ENCODE measurements around the gene C1orf105.

C1orf105 gene

DNA sequence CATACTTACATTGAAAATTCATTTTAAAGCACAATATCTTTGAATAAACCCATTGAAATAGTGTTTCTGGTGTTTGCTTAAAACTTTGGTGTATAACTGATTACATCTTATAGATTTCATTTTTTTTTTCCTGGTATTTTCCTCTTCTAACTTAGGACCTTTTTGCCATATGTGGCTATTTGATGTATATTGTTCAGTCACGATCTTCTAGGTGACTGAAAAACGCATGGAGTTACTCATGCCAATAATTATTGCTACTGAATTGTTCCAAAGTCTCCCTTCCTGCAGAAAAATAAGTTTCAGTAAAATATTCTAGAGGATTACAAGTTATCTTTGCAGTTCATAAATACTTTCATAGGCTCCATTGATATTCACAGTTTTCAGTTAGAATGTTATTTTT lies 22.9 kb upstream of the C1orf105 start:
- no peak for FAIRE-seq

DNA sequence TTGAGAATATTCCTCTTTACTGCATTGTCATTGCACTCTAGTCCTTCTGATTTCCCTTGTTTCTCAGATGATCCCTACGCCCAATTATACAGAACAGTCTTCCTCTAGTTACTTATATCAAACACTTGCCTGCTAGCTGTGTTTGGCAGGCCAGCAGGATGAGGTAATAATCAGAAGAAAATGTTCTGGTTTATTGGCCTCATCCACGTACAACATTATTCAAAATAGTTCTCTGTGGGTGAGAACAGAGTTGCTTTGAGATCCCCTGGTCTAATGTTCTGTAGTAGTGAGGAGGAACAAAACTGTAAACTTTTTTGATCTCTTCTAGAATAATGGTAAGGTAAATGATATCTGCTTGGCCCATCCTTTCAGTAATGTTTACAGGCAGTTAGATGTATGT lies 22.3 kb upstream of the C1orf105 start:
- no peak for FAIRE-seq

DNA sequence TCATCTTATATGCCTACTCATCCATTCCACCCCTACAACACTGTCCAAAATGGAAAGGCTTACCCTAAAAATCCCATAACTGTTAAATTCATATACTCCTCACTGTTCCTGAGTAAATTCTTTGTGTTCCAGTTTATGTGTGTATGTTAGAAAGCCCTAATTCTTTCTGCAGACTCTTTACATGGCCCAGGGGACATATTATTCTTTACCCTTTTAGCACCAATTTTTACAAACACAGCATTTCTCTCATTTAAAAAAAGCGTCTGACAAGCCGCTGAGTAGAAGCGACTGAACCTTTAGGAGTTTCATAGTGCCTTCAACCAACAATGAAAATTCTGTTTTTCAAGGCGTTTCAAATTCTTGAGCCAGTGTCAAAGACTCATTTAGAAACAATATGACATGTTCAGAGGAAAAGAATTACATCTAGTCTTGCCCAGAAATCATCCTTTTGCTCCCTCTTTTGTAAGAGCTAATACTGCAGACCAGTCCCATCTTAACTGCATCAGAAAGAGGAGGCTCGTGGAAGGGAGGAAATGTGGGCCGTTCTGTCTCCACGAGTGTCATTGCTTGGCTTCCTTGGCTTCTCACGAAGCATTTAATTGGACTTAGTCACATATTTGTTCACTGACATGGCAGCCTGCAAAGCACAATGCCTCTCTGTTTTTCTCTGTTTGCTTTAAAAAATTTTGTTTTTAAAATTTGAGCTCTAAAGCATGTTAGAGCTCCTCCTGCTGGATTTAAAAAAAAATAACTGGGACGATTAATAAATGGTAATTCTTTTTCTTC lies 21.3 kb upstream of the C1orf105 start:
- FAIRE-seq = peak; percentile 100

DNA sequence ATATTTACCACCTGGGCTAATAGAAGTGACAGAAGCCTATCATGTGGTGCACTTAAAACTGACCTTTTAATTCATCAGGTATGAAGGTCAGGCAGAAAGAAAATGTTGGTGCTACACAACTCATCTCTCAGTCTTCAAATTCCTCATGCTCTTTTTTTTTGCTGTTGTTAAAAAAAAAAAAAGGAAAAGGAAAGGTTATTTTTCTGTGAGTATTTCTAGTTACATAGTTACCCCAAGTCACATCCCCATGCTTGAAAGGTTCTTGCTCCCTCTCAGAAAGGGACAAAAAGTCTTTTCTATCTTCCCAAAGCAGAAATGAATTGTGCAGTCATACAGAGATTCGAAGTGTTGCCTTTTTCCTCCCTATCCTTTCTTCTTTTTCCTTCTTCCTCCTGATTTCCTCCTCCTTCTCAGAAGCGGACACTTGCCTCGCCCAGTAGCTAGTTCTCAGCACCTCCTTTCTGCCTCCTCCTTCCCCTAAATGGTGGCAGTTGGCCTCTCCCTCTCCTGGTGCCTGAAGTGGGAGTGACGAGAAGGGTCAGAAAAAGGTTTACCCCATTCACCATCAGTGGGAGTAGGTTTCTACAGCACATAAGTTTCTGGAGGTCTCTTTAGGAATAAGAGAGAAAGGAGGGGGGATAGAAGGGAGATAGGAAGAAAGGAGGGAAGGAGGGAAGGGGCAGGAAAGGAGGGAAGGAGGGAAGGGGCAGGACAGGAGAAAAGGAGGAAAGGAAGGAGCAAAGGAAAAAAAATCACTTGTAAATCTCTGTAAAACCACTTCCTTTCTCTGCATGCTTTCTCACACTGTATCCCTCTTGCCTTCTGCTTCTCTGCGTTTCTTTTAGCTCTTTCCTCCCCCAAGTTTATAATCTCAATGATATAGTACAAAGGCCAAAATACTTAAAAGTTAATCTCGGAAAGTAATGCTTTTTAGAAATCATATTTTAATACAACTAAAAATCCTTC lies 20.4 kb upstream of the C1orf105 start:
- FAIRE-seq = no peak

DNA sequence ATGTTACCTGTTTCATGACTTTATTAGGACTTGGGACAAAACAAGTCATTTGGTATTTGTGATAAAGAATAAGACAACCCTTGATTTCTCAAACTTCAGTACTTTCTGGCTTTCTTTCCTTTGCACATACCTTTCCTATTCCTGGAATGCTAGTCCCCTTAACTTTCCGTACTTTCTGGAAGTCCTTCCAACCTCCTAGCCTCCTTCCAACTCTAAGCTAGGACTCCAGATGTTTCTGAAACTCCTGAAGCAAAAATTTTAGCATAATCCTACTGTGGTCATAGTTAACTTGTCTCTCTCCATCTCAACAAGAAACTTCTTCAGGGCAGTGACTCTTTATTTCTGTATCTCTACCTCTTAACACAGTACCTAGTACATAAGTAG lies 19.8 kb upstream of the C1orf105 start:
- FAIRE-seq = no peak

DNA sequence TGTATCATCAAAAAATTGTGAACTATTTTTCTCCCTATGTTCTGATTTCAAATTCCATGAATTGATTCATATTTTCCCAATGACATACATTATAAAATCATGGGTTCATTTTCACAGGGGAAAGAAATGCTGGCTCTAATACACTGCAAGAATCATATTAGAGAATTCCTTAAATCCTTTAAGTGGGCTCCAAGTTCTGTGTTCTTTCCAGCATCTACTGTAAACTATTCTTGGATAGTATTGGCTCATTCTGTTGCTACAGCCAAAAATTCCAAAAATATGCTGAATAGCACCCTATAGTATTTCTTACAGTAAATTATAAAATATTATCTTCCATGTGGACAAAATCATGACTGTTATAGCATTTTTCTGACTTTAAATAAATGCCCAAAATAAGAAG lies 19.0 kb upstream of the C1orf105 start:
- no peak for FAIRE-seq

DNA sequence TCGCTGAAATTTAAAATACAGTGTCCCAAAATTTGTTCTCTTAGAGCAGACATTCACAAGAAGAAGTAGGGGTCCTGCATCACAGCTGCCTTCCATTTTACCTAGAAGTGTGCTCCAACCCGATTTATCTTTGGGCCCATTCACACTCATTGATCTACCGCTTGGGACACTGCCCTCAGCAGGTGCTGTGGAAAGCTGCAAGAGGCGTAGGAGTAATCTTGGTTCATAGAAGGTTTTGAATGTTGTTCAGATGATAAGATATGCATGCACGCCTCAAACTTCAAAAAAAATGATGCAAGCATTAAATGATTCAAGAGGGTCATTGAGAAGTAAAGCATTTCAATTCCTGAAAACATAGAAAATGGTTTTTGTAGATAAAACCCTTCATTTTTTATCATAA lies 18.6 kb upstream of the C1orf105 start:
- FAIRE-seq = no peak

DNA sequence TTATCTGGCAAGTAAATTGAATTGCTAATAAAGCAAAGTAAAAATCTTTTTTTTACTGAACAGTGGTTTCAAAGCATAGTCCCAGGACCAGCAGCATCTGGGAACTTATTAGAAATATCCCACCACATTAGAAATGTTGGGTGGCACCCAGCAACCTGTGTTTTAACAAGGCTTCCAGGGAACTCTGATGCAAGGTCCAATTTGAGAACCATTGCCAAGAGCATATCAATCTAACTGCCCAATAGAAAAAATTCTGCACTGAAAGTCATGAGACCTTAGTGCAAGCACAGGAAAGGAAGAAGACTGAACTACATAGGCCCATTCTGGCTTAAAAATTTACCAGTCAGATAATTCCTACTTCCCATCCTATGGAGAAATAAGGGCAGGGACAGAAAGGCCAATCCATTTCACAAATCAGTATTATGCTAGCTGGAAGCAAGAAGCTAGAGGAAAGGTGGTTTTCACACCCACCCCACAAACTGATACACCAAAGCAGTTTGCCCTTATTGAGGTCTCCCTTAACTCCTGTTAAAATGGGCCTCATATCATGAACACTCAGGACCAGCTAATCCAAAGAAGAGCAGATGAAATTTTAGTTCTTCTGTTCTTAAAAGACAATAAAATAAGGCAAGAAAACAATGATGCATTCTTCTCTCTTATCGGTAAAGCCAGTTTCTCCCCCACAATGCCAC lies 17.5 kb upstream of the C1orf105 start:
- no peak for FAIRE-seq

DNA sequence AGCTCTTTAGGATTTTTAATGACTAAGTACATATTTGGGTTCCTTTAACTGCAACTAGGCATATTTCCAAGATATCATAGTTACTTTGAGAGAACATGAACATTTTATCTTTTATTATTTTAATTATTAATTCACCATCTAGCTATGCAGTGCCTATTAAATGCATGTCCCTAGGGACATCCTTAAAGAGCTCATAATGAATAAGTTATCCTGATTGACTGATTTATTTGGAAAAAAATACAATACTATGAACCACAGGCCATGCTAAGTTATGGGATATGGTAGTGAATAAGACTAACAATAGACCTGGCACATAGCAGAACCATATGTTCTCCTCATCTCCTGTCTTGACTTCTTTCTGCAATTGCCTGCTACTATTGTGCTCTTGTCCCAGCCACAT lies 16.4 kb upstream of the C1orf105 start:
- FAIRE-seq = no peak

DNA sequence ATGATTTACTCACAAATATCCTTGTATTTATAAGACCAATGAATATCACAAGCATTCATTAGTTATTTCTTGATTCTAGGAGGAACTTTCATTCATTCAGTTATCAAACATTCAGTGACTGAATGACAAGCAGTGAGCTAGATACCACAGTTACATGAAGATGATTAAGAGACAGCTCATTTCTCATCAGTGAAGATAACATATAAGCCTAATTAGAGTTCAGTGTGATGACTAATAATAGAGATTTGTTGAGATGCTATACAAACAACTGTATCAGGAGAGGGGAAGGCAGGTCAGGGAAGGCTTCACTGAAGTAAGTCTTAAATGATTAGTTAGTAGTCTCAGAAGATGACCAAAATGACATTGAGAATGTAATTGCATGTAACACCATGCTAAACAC lies 14.6 kb upstream of the C1orf105 start:
- FAIRE-seq = no peak

DNA sequence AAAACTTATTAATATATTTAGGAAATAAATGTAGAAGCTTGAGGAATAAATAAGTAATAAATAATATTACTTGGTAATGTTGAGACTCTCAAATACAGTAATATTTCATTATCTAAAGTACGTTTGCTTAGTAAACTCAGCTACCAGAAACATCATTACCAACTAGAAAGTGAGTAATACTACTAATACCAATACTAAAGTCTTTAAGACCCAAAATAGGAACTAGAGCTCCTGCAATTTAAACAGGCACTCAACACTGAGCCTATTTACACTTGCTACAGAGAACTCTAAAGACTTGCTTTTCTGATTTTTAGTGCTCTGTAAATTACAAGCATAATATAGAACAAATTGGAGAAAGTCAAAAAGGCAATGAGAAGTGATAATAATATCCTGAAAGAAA lies 13.5 kb upstream of the C1orf105 start:
- FAIRE-seq = no peak

DNA sequence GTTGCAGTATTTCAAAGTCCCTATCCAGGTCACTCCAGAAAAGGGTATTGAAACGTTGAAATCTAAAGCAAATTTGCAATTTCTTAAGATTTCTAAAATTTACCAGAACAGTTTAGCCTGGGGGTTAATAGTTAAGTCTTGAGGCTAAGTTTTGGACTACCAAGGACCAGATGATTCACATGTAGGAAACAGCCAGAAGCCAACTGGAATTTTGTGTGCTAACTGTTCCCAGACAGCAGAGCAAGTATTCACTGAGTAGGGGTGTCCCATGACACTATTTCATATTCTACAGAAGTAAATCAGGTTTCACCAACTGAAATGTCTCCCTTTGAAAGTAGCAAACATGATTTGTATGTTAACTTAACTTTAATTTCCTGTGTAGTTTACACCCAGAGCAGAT lies 11.5 kb upstream of the C1orf105 start:
- no peak for FAIRE-seq

DNA sequence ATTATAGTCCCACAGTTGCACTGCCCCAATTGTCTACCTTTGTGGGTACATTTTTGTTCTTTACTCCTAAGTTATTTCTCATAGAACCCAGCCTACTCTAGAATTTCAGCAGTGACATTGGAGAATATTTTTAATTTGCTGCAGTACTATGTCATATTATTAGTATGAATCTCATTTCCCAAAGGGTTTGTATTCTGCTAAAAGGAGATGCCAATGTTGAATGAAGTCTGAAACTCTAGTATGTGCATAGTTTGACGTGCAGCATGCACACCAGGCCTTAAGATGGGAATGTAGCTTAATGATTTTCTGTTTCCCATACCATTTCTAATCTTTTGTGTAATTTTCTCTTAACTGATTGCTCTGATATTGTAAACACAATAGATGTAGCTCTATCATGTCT lies 10.5 kb upstream of the C1orf105 start:
- FAIRE-seq = no peak

DNA sequence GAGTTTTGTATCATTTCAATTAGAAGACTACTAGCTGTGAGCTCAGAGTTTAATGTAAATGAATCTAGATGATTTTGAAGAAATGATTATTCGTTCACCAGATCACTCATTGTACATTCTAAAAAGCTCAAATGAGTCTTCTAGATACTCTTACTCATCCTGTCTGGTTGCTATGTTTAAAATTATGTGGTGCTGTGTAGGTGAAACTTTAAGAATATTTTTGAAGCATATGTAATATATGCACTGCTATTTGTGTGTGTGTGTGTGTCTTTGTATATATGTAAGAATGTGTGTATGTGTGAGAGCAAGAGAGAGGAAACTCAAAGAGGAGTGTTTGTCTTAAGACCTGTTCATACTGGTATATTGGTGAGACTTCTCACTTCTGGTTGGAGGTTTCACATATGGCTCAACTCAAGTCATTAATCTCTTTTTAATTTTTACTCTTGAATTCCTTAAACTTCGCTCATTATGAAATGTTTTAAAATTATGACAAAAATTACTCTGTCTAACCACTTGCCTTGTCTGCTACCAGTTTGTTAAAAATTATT lies 8.6 kb upstream of the C1orf105 start:
- no peak for FAIRE-seq

DNA sequence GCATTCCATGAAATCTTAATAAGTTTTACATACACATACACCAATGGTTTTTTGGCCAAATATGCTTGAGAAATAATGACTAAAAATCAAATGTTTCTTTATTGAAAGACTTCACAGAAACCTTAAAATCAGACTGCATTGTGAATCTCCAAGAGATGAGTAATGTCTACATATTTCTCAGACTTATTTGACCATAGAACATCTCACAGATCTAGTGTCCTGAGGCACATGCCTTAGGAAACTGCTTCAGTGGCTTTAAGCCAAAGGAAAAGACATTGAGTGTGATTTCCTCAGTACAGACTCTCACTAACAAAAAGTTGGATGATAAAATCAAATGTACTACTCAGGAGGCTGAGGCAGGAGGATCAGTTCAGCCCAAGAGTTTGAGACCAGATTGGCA lies 6.2 kb upstream of the C1orf105 start:
- no peak for FAIRE-seq

DNA sequence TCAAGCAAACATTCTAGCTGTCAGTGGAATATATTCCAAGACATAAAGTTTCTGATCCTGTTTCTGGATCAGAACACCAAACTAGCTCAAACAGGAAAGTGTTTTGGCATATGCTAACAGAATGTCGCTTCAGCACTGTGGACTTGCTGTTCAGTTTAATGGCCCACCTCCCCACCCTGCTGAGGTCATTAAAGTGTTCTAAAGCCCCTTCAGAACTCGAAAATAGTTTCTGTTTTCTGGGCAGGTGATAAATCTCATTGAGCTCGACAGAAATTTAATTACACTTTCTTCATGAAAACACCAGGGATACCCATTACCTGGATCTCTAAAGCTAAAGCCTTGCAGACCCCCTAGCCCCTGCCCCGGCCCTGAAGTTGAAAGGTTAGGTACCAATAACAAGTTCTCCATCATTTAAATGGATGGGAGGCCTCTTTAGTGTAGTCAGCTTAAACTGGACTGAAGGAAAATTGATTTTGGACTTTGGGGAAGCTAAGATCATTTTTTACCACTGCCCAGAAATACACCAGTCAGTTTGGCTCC lies 3.9 kb upstream of the C1orf105 start:
- FAIRE-seq = no peak

DNA sequence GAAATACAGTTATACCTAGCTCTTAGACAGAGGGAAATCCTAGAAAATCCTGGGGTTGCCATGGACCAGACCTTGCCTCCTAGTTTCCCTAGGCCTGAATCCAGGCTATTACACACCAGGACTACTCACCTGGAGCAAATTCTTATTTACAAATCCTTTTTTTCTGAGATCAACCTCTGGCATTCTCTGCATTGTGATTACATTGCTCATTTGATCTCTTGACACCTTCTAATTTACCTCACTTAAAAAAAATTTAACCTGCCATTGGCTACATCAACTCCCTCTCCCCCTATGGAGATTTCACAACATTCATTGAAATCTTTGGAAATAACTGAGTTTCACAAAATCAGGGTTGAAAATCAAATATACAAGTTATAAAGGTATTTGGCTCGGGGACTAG lies 2.9 kb upstream of the C1orf105 start:
- no peak for FAIRE-seq

DNA sequence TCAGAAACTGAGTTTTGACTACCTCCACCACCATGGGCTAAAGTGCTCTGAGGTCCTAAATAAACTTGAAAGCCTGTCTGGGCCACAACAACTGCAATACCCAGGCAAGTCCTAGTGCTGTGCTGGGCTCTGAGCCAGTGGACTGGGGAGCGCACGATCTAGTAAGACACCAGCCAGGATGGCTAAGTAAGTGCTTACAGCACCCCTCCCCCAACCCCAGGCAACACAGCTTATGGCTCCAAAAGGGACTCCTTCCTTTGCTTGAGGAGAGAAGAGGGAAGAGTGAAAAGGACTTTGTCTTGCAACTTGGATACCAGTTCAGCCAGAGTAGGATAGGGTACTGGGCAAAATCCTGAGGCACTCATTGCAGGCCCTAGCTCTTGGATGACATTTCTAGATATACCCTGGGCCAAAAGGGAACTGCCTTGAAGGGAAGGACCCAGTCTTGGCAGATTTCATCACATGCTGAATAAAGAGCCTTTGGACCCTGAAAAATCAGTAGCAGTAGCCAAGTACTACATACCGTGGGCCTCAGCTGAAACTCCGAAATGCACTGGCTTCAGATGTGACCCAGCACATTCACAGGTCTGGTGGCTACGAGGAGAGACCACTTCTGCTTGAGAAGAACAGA lies 1.6 kb downstream of the C1orf105 start:
- FAIRE-seq = no peak

DNA sequence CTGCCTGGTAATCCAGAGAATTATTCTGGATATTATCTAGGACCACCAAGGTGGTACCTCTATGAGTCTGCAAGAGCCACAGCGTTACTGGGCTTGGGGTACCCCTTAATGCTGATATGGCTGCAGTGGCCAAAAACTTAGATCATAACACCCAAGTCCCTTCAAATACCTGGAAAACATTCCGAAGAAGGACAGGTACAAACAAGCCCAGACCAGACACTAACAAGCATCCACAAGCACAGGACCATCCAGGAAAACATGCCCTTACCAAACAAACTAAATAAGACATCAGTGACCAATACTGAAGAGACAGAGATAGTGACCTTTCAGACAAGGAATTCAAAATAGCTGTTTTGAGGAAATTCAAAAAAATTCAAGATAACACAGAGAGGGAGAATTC lies 2.9 kb downstream of the C1orf105 start:
- peak; percentile 70 for FAIRE-seq

DNA sequence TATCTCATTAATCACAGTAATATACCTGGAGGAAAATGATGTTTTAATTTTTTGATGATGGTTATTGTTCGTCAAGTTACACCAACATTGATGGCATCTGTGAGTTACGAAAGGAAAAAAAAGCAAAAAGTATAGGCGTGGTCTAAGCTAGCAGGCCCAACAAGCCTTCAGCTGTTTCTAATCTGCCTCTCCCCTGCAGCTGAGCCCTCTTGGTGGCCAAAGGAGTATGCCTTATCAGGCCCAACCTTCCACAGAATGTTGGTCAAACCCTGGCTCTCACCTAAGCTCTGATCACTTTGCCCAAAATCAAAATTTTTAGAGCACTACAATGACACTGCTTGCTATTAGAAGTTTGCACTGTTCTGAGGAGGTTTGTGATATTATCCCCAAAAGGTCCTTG lies 4.9 kb downstream of the C1orf105 start:
- no peak for FAIRE-seq

DNA sequence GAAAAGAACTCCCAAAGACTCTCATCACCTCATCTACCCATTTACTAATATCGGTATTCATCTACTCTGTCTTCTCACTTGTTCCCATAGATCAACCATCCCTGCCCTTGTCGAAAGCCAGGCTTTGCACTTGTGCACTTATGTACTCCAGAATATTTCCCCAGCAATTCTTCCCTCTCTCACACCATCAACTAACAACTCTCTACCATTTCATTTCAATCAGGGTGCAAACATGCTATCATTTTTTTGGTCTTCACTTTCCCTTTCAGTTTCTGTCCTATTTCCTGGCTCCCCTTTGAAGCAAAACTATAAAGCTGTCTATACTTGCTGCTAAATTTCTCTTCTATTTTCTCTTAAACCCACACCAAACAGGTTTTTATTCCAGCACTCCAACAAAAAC lies 6.7 kb downstream of the C1orf105 start:
- FAIRE-seq = no peak

DNA sequence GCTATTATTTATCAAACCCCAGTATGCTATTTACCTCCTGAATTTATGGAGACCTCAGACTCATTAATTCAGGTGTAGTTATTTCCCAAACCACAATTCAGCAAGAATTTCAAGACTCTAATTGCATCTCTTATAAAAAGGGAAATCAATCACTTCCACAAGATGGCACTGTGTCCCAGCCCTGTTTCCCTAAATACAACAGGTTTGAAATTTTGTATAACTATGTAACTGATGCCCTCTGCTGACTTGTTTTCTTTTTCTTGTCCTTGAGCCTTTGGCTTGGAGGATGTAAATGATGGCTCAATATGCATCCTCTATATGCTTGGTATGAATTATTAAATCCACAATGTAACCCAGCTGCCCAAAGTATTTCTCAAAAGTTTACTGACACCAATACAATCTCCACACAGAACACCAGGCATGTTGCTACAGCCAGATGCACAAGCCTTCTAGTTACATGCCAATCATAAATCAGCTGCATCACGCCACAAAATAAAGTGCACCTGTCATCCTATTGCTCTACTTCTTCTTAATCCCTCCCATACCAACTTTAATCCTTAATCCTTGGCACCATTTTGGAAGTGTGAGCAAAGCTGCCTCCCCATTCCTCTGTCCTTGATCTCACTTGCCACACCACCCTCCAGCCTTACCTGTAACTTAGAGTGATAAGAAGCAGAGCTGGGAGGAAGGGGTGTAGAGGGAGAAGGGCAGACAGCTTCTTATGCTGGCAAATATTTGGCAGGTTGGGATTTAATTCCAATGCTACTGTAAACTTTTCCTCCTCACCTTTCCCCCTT lies 9.0 kb downstream of the C1orf105 start:
- FAIRE-seq = peak; percentile 98

Data from TTC549 (cell line).